Measurements from ENCODE around the gene RAB3GAP1. TPM values are rescaled to one million over a fixed set of nuclear protein-coding genes. Genes with fewer than 3 reads are reported as not detected.
A peak's percentile ranks its signal among the peaks of the same experiment; 100 is the strongest.

RAB3GAP1 gene
- total RNA-seq (10 to 100 TPM; 32.8 to 43.8 TPM), total RNA-seq (91.4 to 165 reads per million in 2 donors)

DNA sequence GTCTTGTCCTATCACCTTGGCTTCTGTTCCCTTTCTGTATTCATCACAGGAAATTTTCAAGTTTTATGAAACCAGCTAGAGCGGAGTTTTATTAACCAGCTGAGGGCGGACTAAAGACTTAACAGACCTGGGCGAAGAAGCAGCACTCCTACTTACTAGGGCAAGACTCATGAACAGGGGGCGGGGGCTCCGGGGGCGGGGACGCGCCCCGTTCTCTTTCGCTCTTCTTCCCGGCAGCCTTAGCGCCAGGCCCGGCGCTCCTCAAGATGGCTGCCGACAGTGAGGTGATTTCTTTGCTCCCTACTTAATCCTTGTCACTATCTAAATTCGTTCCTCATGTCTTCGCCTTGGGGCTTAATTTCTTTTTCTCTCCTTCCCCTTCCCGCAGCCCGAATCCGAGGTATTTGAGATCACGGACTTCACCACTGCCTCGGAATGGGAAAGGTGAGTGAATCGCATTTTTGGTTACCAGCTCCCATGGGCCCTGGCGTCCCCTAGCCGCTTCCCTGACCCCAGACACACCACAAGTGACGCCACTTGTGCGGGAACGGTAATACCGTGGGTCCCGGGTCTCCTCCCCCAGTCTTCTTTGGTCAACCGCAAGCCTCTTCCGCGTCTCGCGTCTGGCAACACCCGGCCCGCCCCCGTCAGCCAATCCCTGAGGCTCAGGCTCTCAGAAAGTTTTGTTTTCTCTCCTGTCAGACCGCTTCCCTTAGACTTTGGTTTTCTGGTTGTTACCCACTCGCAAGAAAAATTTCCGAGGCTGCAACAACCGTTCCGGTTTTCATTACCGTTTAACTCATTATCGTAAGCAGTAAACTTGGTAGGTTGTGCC lies at the start of gene RAB3GAP1:
RAB3GAP1 (plus strand) TSS at position 251 of the 835 bp plus-strand sequence; CDS start at position 267, 16 bp downstream.
- H3K9me3 ChIP-seq (ENCODE audit: control insufficient read depth, low read length, poor library complexity, severe bottlenecking) = no peaks in the 10 kb centered on the region
- ATAC-seq (peak; percentile 89), DNase-seq (peak; percentile 82 to 90 (median 89))
- Mint-ChIP-seq H3K4me1 (peaks cover 31% of the 10 kb centered on the region), H3K36me3 (ENCODE audit: low read depth) (peaks cover 7% of the 10 kb centered on the region), H3K27me3 (no peaks in the 10 kb centered on the region), H3K27ac (peak within 1 kb of the TSS; percentile 100), H3K4me3 (peak within 1 kb of the TSS; percentile 99)

GRCh38 chr2:135002836-135003235 lies 49.3 kb upstream of the RAB3GAP1 start:
- no peaks in the 10 kb centered on the region for H3K9me3 ChIP-seq (ENCODE audit: control insufficient read depth, low read length, poor library complexity, severe bottlenecking)
- no peak for ATAC-seq
- Mint-ChIP-seq H3K27ac (no peak overlapping the region), H3K4me3 (no peak overlapping the region), H3K27me3 (peaks cover 30% of the 10 kb centered on the region), H3K4me1 (peaks cover 4% of the 10 kb centered on the region), H3K36me3 (ENCODE audit: low read depth) (no peaks in the 10 kb centered on the region)
- DNase-seq = no peak

DNA sequence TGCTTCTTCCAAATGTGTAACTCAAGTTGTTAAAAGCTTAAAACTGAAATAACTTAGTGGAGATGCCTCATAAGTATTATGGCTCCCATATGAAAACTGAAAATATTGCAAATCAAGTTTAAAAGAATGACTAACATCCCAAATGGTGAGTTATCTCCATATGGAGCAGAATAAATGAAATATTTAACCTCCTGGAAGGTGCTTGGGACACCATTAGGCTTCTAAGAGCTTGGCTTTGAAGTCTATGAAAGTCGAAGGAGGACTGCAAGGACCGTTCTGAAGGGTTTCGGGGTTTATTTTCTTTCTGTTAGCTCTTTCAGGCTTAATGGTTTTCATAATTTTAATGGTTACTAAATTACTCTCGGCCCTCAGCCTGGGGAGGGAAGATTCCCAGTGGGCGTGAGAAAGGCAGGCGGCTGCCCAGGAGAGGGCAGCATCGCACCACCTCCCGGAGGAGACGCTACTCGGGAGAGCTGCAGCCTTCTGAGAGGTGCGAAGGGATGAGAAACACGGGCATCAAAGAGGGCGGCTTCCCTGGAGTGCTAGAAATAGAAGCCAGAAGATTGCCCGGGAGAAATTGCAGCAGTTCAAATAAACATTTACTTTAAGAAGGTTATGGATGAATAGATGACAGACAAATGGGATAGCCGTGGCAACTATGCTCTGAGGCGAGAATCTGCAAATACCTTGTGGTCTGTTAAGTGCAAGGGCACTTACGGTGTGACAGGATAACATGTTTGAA lies 47.9 kb upstream of the RAB3GAP1 start:
- peaks cover 4% of the 10 kb centered on the region for H3K4me1 Mint-ChIP-seq
- H3K27me3 Mint-ChIP-seq = peaks cover 30% of the 10 kb centered on the region
- DNase-seq (peak; percentile 52 to 62 (median 55)), ATAC-seq (peak; percentile 86)
- peak overlapping the region; percentile 34 for H3K27ac Mint-ChIP-seq
- H3K4me3 Mint-ChIP-seq = no peak overlapping the region
- no peaks in the 10 kb centered on the region for H3K36me3 Mint-ChIP-seq (ENCODE audit: low read depth)
- no peaks in the 10 kb centered on the region for H3K9me3 ChIP-seq (ENCODE audit: control insufficient read depth, low read length, poor library complexity, severe bottlenecking)

GRCh38 chr2:135005753-135006152 lies 46.3 kb upstream of the RAB3GAP1 start:
- Mint-ChIP-seq H3K27ac (no peak overlapping the region), H3K27me3 (peaks cover 40% of the 10 kb centered on the region), H3K4me3 (no peak overlapping the region), H3K4me1 (peaks cover 8% of the 10 kb centered on the region), H3K36me3 (ENCODE audit: low read depth) (peaks cover 2% of the 10 kb centered on the region)
- DNase-seq = no peak
- no peak for ATAC-seq
- no peaks in the 10 kb centered on the region for H3K9me3 ChIP-seq (ENCODE audit: control insufficient read depth, low read length, poor library complexity, severe bottlenecking)

DNA sequence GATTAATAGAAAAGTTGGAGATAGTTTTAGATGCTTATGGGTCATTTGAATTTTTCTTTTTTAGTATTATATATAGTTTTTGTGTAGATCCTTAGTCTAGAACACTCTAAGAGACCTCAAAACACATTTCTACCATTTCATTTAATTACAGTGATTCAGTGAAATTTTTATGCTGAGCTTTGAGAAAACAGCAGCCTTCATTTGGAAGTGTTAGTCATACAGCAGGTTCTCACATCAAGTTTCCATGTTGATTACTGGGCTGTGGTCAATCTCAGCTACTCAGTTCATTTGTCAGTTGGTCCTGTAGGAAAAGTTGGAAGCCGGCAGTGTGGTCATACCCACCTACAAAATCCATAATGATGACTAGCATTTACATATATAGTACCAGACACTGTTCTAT lies 42.8 kb upstream of the RAB3GAP1 start:
- Mint-ChIP-seq H3K36me3 (ENCODE audit: low read depth) (peaks cover 2% of the 10 kb centered on the region), H3K4me3 (no peak overlapping the region), H3K27me3 (peaks cover 47% of the 10 kb centered on the region), H3K27ac (no peak overlapping the region), H3K4me1 (peaks cover 5% of the 10 kb centered on the region)
- no peak for DNase-seq
- ATAC-seq = no peak
- H3K9me3 ChIP-seq (ENCODE audit: control insufficient read depth, low read length, poor library complexity, severe bottlenecking) = no peaks in the 10 kb centered on the region

DNA sequence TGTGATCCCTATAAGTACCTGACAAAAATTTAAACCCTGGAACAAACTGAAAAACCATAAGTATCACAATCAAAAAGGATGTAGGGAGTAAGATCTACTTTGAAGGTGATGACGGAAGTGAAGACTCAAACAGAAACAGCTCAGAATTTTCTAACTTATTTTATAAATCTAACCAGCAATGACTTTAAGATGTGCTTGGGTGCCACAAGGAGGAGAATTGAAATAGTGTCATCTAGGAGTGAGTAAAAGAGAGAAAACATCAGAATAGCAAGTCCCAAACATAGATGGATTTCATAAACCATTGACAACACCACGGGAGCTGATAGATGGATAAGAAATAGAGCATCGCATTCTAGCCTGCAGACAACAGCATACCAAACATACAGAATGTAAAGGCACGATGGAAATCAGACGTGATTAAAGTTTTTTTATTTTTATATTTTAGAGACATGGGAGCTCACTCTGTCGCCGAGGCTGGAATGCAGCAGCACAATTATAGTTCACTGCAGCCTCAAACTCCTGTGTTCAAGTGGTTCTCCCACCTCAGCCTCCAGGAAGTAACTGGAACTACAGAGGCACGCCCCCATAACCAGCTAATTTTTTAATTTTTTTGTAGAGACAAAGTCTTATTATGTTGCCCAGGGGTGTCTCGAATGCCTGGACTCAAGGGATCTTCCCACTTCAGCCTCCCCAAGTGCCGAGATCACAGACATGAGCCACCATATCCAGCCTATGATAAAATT lies 41.7 kb upstream of the RAB3GAP1 start:
- ATAC-seq = no peak
- Mint-ChIP-seq H3K36me3 (ENCODE audit: low read depth) (peaks cover 2% of the 10 kb centered on the region), H3K4me3 (peak overlapping the region; percentile 9), H3K4me1 (peaks cover 4% of the 10 kb centered on the region), H3K27me3 (peaks cover 39% of the 10 kb centered on the region), H3K27ac (no peak overlapping the region)
- DNase-seq = no peak
- H3K9me3 ChIP-seq (ENCODE audit: control insufficient read depth, low read length, poor library complexity, severe bottlenecking) = no peaks in the 10 kb centered on the region

DNA sequence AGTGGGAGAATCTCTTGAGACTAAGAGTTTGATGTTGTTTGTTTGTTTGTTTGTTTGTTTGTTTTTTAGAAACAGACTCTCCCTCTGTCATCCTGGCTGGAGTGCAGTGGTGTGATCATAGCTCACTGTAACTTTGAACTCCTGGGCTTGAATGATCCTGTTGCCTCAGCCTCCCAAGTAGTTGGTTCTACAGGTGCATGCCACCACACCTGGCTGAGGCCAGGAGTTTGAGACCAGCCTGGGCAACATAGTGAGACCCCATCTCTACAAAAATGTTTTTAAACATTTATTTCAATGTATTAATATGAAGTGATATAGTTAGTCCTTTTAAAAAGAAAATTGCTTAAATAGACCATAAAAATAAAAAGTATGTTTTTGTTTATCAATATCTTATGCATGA lies 40.5 kb upstream of the RAB3GAP1 start:
- no peak for ATAC-seq
- DNase-seq = no peak
- H3K4me3 Mint-ChIP-seq = no peak overlapping the region
- peaks cover 4% of the 10 kb centered on the region for H3K4me1 Mint-ChIP-seq
- H3K27me3 Mint-ChIP-seq = peaks cover 27% of the 10 kb centered on the region
- no peaks in the 10 kb centered on the region for H3K9me3 ChIP-seq (ENCODE audit: control insufficient read depth, low read length, poor library complexity, severe bottlenecking)
- no peak overlapping the region for H3K27ac Mint-ChIP-seq
- H3K36me3 Mint-ChIP-seq (ENCODE audit: low read depth) = peaks cover 2% of the 10 kb centered on the region

DNA sequence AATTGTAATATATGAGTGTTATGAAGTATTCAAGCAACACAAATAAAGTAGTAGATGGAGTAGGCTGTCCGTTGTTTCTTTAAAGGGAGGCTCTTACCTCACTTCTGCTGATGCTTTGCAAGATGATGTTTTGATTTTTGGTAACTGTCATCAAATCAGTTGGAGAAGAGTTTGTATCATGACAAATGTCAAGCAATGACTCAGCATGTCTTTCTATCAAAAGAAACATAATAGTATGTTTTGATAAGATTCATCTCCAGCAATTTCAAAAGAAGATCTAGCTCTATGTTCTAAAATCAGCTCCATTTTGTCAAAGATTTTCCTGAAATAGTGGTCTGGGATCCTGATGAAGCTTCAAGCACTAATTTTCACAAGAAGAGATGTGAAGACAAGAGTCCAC lies 30.5 kb upstream of the RAB3GAP1 start:
- Mint-ChIP-seq H3K27me3 (peaks cover 10% of the 10 kb centered on the region), H3K27ac (no peak overlapping the region), H3K4me1 (peaks cover 4% of the 10 kb centered on the region), H3K4me3 (no peak overlapping the region), H3K36me3 (ENCODE audit: low read depth) (no peaks in the 10 kb centered on the region)
- no peak for ATAC-seq
- no peak for DNase-seq
- H3K9me3 ChIP-seq (ENCODE audit: control insufficient read depth, low read length, poor library complexity, severe bottlenecking) = no peaks in the 10 kb centered on the region

DNA sequence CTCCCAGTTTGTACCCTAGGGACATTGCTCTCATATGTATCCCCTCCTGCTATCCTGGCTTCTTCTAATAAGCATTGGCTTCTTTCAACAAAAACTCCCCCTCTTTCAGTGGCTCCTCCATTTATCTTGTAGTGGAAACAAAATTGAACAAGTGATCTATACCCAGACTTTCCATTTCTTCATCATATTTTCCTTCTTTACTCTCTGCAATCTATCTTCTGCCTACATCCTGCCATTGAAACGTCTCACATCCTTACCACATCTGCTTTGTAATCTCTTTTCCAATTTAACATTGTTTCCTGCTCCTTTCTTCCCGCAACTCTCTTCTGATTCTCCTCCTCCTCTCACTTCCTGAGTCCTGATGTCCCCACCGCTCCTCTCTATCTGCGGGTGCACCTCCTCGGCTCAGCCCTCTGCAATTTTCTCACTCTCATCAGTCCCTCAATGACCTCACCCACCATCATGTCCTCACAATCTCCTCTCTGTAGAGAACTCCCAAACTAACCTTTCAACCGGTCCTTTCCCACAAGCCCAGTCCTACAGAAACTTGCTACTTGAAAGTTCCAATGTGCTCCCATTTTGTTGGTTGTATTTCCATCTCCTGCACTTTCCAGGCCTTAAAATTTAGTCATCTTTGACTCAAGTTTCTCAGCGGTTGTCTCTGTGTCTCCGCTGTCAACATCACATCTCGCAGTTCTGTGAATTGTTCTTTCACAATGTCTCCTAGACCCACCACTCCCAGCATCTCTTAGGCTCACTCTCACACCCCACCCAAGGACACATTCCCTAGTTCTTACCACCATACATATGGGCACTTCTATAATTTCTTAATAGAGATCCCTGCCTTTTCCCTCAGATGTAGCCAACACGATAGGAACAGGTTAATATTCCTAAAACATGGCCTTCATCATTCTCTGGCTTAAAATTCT lies 28.9 kb upstream of the RAB3GAP1 start:
- no peaks in the 10 kb centered on the region for H3K9me3 ChIP-seq (ENCODE audit: control insufficient read depth, low read length, poor library complexity, severe bottlenecking)
- H3K27me3 Mint-ChIP-seq = peaks cover 6% of the 10 kb centered on the region
- no peak overlapping the region for H3K4me3 Mint-ChIP-seq
- DNase-seq (no peak), ATAC-seq (no peak)
- H3K4me1 Mint-ChIP-seq = peaks cover 4% of the 10 kb centered on the region
- H3K27ac Mint-ChIP-seq = no peak overlapping the region
- H3K36me3 Mint-ChIP-seq (ENCODE audit: low read depth) = no peaks in the 10 kb centered on the region

DNA sequence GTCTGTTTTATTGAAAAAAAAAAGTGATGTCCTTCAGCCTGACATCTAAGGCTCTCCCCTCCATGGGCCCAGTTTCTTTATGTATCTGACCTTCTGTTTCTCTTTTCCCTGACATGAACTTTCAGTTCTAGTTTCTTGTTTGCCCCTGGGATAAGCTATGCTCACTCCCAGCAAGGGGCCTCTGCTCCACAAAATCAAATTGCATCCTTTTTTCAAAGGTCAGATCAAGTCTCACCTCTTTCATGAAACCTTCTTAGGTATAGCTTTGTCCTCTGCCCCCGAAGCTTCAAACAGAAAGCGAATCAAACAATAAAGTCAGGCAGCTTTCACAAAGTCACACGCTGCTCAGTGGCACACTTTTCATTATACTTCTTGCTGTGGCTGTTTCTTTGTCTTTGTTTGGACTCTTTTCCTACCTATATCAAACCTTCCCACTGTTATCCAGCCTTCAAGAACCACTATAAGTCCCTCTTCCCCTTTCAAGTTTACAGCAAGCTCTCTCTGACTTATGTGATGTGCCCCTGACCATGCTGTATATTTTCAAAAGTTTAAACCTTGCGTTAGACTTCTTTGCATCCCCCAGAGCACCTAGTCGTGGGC lies 28.1 kb upstream of the RAB3GAP1 start:
- no peak overlapping the region for H3K4me3 Mint-ChIP-seq
- no peaks in the 10 kb centered on the region for H3K9me3 ChIP-seq (ENCODE audit: control insufficient read depth, low read length, poor library complexity, severe bottlenecking)
- H3K27me3 Mint-ChIP-seq = peaks cover 6% of the 10 kb centered on the region
- H3K27ac Mint-ChIP-seq = no peak overlapping the region
- ATAC-seq (no peak), DNase-seq (no peak)
- peaks cover 4% of the 10 kb centered on the region for H3K4me1 Mint-ChIP-seq
- H3K36me3 Mint-ChIP-seq (ENCODE audit: low read depth) = no peaks in the 10 kb centered on the region

GRCh38 chr2:135029481-135030134 lies 22.5 kb upstream of the RAB3GAP1 start:
- H3K27me3 Mint-ChIP-seq = peaks cover 6% of the 10 kb centered on the region
- H3K27ac Mint-ChIP-seq = no peak overlapping the region
- H3K4me3 Mint-ChIP-seq = no peak overlapping the region
- no peaks in the 10 kb centered on the region for H3K4me1 Mint-ChIP-seq
- H3K9me3 ChIP-seq (ENCODE audit: control insufficient read depth, low read length, poor library complexity, severe bottlenecking) = no peaks in the 10 kb centered on the region
- ATAC-seq (no peak), DNase-seq (no peak)
- no peaks in the 10 kb centered on the region for H3K36me3 Mint-ChIP-seq (ENCODE audit: low read depth)

DNA sequence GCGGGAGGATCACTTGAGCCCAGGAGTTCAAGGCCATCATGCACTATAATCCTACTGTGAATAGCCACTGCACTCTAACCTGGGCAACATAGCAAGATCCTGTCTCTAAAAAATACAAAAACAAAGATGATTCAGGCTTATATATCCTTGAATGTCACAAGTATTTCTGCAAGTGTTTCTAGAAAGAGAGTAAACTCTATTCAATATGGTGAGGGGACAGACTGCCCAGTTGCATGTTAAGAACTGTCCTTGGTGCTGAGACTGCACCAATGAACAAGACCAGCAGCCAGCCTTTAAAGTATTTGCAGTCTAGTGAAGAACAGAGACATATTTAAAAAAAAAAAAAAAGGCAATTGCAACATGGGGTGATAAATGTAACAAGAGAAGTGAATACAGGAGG lies 21.3 kb upstream of the RAB3GAP1 start:
- H3K36me3 Mint-ChIP-seq (ENCODE audit: low read depth) = no peaks in the 10 kb centered on the region
- no peak overlapping the region for H3K27ac Mint-ChIP-seq
- no peak for ATAC-seq
- H3K27me3 Mint-ChIP-seq = peaks cover 6% of the 10 kb centered on the region
- H3K4me1 Mint-ChIP-seq = no peaks in the 10 kb centered on the region
- no peak overlapping the region for H3K4me3 Mint-ChIP-seq
- H3K9me3 ChIP-seq (ENCODE audit: control insufficient read depth, low read length, poor library complexity, severe bottlenecking) = no peaks in the 10 kb centered on the region
- DNase-seq = no peak

Data from T-helper 17 cell (primary cell).